Measurements from ENCODE around the gene FANCM.

DNA sequence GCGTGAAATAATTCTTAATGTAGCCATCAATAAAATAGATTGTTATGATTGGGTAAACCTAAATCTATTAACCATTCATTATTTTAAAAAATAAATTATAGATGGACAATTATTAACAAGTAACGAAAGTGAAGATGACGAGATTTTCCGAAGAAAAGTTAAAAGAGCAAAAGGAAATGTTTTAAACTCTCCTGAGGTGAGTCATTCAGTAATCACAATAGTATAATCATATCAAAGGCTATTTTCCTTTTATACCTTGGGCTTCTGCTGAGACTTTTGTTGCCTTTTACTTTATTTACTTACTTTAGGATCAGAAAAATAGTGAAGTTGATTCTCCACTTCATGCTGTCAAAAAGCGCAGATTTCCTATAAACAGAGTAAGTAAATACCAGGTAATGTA, 45.6 kb downstream of the FANCM start:
- no peak for TF ChIP-seq YY1 (IDR thresholded peaks at IDR 0.05; ENCODE audit: low read depth)
- no peak for TF ChIP-seq EGR1 (IDR thresholded peaks at IDR 0.05)
- TF ChIP-seq CREB1 (IDR thresholded peaks at IDR 0.05; ENCODE audit: low read depth): no peak
- TF ChIP-seq, protein P1, sequence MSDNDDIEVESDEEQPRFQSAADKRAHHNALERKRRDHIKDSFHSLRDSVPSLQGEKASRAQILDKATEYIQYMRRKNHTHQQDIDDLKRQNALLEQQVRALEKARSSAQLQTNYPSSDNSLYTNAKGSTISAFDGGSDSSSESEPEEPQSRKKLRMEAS (IDR thresholded peaks at IDR 0.05): no peak
- TF ChIP-seq TEAD4 (IDR thresholded peaks at IDR 0.05): no peak

Data from Ishikawa (cell line).